H1 (cell line): ENCODE measurements around the gene DENND2A. TPM values are rescaled to one million over a fixed set of nuclear protein-coding genes. Genes with fewer than 3 reads are reported as not detected.

Source experiments
- CTCF ChIA-PET: fragments of 300-600 bp; sonication (Branson Sonifier 250); formaldehyde crosslinking; loops from one replicate; lab custom pipeline; 2021; ENCODE audit not compliant: partially characterized antibody; lab: Charles Lee
- POLR2A ChIA-PET: fragments of 300-600 bp; sonication (Branson Sonifier 250); formaldehyde crosslinking; loops from one replicate; lab custom pipeline; 2021; ENCODE audit warnings: inconsistent platforms; ENCODE audit not compliant: partially characterized antibody; lab: Charles Lee
- DNase-seq, 2 experiments: peaks; one replicate each; pipeline versions ENCODE4 v3.0.0 to v3.0.0-alpha.2; 2010 to 2022; ENCODE audit warnings: low spot score in 2 of 2, low read depth in 1 of 2, mixed read lengths in 1 of 2
- FAIRE-seq: peaks from 2 replicates; lab custom pipeline; 2011; peaks lifted over from hg19 to GRCh38; lab: Jason Lieb, UNC
- H2AFZ ChIP-seq: 2 replicates; pipeline ENCODE4 v1.8.1; 2012; ENCODE audit warnings: low read length, inconsistent platforms
- H2AK5ac ChIP-seq: 2 replicates; pipeline ENCODE4 v1.6.1; 2013; ENCODE audit warnings: low read depth, low read length
- H2BK120ac ChIP-seq: replicated peaks from 2 replicates; pipeline ENCODE3; 2013; ENCODE audit warnings: low read depth, low read length, inconsistent platforms
- H2BK12ac ChIP-seq: 2 replicates; pipeline ENCODE4 v1.6.1; 2013; ENCODE audit warnings: low read depth, low read length
- H2BK15ac ChIP-seq: 2 replicates; pipeline ENCODE4 v1.6.1; 2013; ENCODE audit warnings: low read length
- H2BK20ac ChIP-seq: 2 replicates; pipeline ENCODE4 v1.6.1; 2013; ENCODE audit warnings: low read length
- H2BK5ac ChIP-seq: 2 replicates; pipeline ENCODE4 v1.6.1; 2013; ENCODE audit warnings: low read depth, low read length
- H3K14ac ChIP-seq: 2 replicates; pipeline ENCODE4 v1.6.1; 2013; ENCODE audit warnings: inconsistent platforms; ENCODE audit not compliant: insufficient read length
- H3K18ac ChIP-seq: 2 replicates; pipeline ENCODE4 v1.6.1; 2013; ENCODE audit warnings: low read length; ENCODE audit errors: extremely low read depth
- H3K23ac ChIP-seq: 2 replicates; pipeline ENCODE4 v1.6.1; 2013; ENCODE audit warnings: inconsistent platforms; ENCODE audit not compliant: insufficient read length
- H3K23me2 ChIP-seq: 2 replicates; pipeline ENCODE4 v1.6.1; 2013; ENCODE audit warnings: low read depth, low read length
- H3K27ac ChIP-seq: 2 replicates; pipeline ENCODE4 v1.6.1; 2011; ENCODE audit warnings: low read depth, low read length, inconsistent platforms
- H3K27me3 ChIP-seq, 4 experiments: replicated peaks in 1 of 4; 1 replicate in 1 of 4; 2 replicates in 3 of 4; pipeline versions ENCODE4 v1.6.1 to v1.8.1; 2011 to 2013; ENCODE audit warnings: low read length in 3 of 4, mild to moderate bottlenecking in 3 of 4, inconsistent platforms in 2 of 4, mixed read lengths in 2 of 4, moderate library complexity in 1 of 4; ENCODE audit not compliant: control insufficient read depth in 3 of 4, insufficient read depth in 3 of 4; ENCODE audit errors: extremely low read depth in 1 of 4
- H3K36me3 ChIP-seq, 4 experiments: 2 replicates each; pipeline versions ENCODE4 v1.6.1 to v1.8.1; 2011 to 2013; ENCODE audit warnings: mild to moderate bottlenecking in 4 of 4, low read length in 3 of 4, moderate library complexity in 2 of 4, control low read depth in 1 of 4, inconsistent platforms in 1 of 4; ENCODE audit not compliant: insufficient read depth in 4 of 4, control insufficient read depth in 2 of 4
- H3K4ac ChIP-seq: replicated peaks from 2 replicates; pipeline ENCODE3; 2013; ENCODE audit warnings: low read length, low read depth, mixed read lengths, inconsistent platforms; ENCODE audit not compliant: insufficient read length
- H3K4me1 ChIP-seq, 4 experiments: replicated peaks in 1 of 4; 1 replicate in 1 of 4; 2 replicates in 3 of 4; pipeline versions ENCODE4 v1.6.1 to v1.8.1; 2011 to 2013; ENCODE audit warnings: low read length in 3 of 4, inconsistent platforms in 2 of 4, mixed read lengths in 1 of 4; ENCODE audit not compliant: insufficient read depth in 4 of 4, control insufficient read depth in 3 of 4
- H3K4me2 ChIP-seq, 2 experiments: 2 replicates each; pipeline versions ENCODE4 v1.6.1 to v1.8.1; 2011 to 2013; ENCODE audit warnings: low read depth in 2 of 2, low read length in 2 of 2, control low read depth in 1 of 2, inconsistent platforms in 1 of 2, mild to moderate bottlenecking in 1 of 2; ENCODE audit not compliant: insufficient read depth in 1 of 2
- H3K4me3 ChIP-seq, 4 experiments: fragments of 200-600, 300-600 bp in 1 of 4; sonication (generic), shearing (Covaris generic), sonication (Bioruptor Twin) in 1 of 4; 2 replicates each; pipeline versions ENCODE4 v1.5.1 to v1.8.1; 2011 to 2016; ENCODE audit warnings: low read length in 4 of 4, low read depth in 3 of 4, control low read depth in 2 of 4, inconsistent platforms in 2 of 4, mild to moderate bottlenecking in 2 of 4, mixed read lengths in 1 of 4, moderate library complexity in 1 of 4; ENCODE audit not compliant: insufficient read depth in 2 of 4; ENCODE audit errors: extremely low read depth in 1 of 4
- H3K56ac ChIP-seq: replicated peaks from 2 replicates; pipeline ENCODE3; 2013; ENCODE audit warnings: low read depth, mild to moderate bottlenecking, mixed read lengths, low read length, inconsistent platforms; ENCODE audit not compliant: insufficient read length
- H3K79me1 ChIP-seq: 2 replicates; pipeline ENCODE4 v1.6.1; 2013; ENCODE audit warnings: low read depth, low read length, control low read depth
- H3K79me2 ChIP-seq, 2 experiments: 2 replicates each; pipeline versions ENCODE4 v1.6.1 to v1.8.1; 2012 to 2013; ENCODE audit warnings: low read length in 2 of 2, mild to moderate bottlenecking in 2 of 2, inconsistent platforms in 1 of 2; ENCODE audit not compliant: insufficient read depth in 2 of 2, control insufficient read depth in 1 of 2
- H3K9ac ChIP-seq, 4 experiments: replicated peaks in 1 of 4; 1 replicate in 1 of 4; 2 replicates in 3 of 4; pipeline versions ENCODE4 v1.6.1 to v1.8.1; 2011 to 2013; ENCODE audit warnings: low read depth in 3 of 4, low read length in 3 of 4, control low read depth in 2 of 4, mild to moderate bottlenecking in 2 of 4, moderate library complexity in 2 of 4, inconsistent platforms in 1 of 4; ENCODE audit errors: extremely low read depth in 1 of 4
- H3K9me3 ChIP-seq, 2 experiments: 2 replicates each; pipeline versions ENCODE4 v1.6.1 to v1.8.1; 2012 to 2013; ENCODE audit warnings: mild to moderate bottlenecking in 2 of 2, moderate library complexity in 2 of 2, control low read depth in 1 of 2, inconsistent platforms in 1 of 2, low read depth in 1 of 2, low read length in 1 of 2, mixed read lengths in 1 of 2; ENCODE audit not compliant: insufficient read depth in 2 of 2
- H4K20me1 ChIP-seq, 2 experiments: replicated peaks in 1 of 2; 2 replicates each; pipeline versions ENCODE3 to v1.8.1; 2011 to 2013; ENCODE audit warnings: inconsistent platforms in 2 of 2, low read length in 2 of 2, mild to moderate bottlenecking in 1 of 2; ENCODE audit not compliant: insufficient read depth in 2 of 2, control insufficient read depth in 1 of 2
- H4K5ac ChIP-seq: 2 replicates; pipeline ENCODE4 v1.6.1; 2013; ENCODE audit warnings: low read length, low read depth, mixed read lengths, inconsistent platforms; ENCODE audit not compliant: insufficient read length
- H4K8ac ChIP-seq: 2 replicates; pipeline ENCODE4 v1.8.0; 2013; ENCODE audit warnings: mild to moderate bottlenecking, moderate library complexity, low read length, inconsistent platforms; ENCODE audit not compliant: insufficient read depth; ENCODE audit errors: extremely low read depth
- H4K91ac ChIP-seq: replicated peaks from 2 replicates; pipeline ENCODE3; 2013; ENCODE audit warnings: low read length, mixed read lengths, inconsistent platforms; ENCODE audit not compliant: insufficient read length
- BACH1 ChIP-seq: IDR thresholded peaks from 2 replicates; pipeline ENCODE4 v1.6.1; 2012; ENCODE audit warnings: low read length, improper control_type of control experiment
- MAFK ChIP-seq: IDR thresholded peaks from 2 replicates; pipeline ENCODE4 v1.6.1; 2012; ENCODE audit warnings: low read depth, mild to moderate bottlenecking, improper control_type of control experiment, low read length
- NANOG ChIP-seq: IDR thresholded peaks from 2 replicates; pipeline ENCODE4 v1.6.1; 2011; ENCODE audit warnings: low read length, low read depth, mild to moderate bottlenecking, inconsistent platforms; ENCODE audit not compliant: insufficient read depth, poor library complexity, severe bottlenecking
- PHF8 ChIP-seq: fragments of 200-600 bp; sonication (generic); conservative IDR thresholded peaks from 2 replicates; pipeline ENCODE4 v1.7.1; 2012; ENCODE audit warnings: low read depth, mild to moderate bottlenecking, inconsistent platforms, low read length, moderate library complexity
- POLR2A ChIP-seq, 2 experiments: IDR thresholded peaks; 1 replicate in 1 of 2; 2 replicates in 1 of 2; pipeline ENCODE4 v1.6.1; 2011; ENCODE audit warnings: low read depth in 2 of 2, low read length in 2 of 2, mild to moderate bottlenecking in 2 of 2; ENCODE audit errors: control extremely low read depth in 1 of 2
- SIN3A ChIP-seq, 2 experiments: IDR thresholded peaks in 1 of 2; conservative IDR thresholded peaks in 1 of 2; 2 replicates each; pipeline ENCODE4 v1.6.1; 2011 to 2012; ENCODE audit warnings: low read length in 2 of 2, improper control_type of control experiment in 1 of 2, low read depth in 1 of 2, mild to moderate bottlenecking in 1 of 2
- WGBS, 2 experiments: shearing (Covaris generic) in 1 of 2; methylation state at CpG; one replicate each; pipeline versions ENCODE4 v1.1.6 to v1.1.7; 2013 to 2015; ENCODE audit warnings: low lambda C conversion rate in 2 of 2, mixed read lengths in 2 of 2, inconsistent platforms in 1 of 2, low coverage in 1 of 2, missing lambda C conversion rate in 1 of 2; ENCODE audit not compliant: insufficient replicate concordance in 2 of 2, insufficient coverage in 1 of 2, insufficient read length in 1 of 2; ENCODE audit errors: extremely low coverage in 1 of 2, missing lambda C conversion rate in 1 of 2; 5-methylcytosine and 5-hydroxymethylcytosine counted together
- polyA plus RNA-seq, 7 experiments: library from polyadenylated mRNA; depleted of rRNA in 3 of 7; stranded (reverse) in 5 of 7; unstranded in 2 of 7; fragments of >200 nt in 5 of 7; fragments of 200-250 nt in 2 of 7; gene quantifications; 1 replicate in 5 of 7; 2 replicates in 1 of 7; 4 replicates in 1 of 7; pipeline versions ENCODE4 v1.2.1 to v1.2.3, GENCODE V29; 2011 to 2013; ENCODE audit warnings: missing spikeins in 2 of 7, mixed read lengths in 2 of 7
- total RNA-seq: library from RNA; stranded (reverse); fragmentation: NEBNext Ultra II Directional; extraction: Animal tissue kit (Norgen Biotek cat#: 25700); gene quantifications from 2 replicates; pipeline ENCODE4 v1.2.1, GENCODE V29; 2021

Gene DENND2A
- total and polyA plus RNA-seq, 2 of the 8 experiments (the other 6 are each of a cell fraction or from before 2014, with no cell fraction given), result 5.0 to 13.0 TPM

DNA sequence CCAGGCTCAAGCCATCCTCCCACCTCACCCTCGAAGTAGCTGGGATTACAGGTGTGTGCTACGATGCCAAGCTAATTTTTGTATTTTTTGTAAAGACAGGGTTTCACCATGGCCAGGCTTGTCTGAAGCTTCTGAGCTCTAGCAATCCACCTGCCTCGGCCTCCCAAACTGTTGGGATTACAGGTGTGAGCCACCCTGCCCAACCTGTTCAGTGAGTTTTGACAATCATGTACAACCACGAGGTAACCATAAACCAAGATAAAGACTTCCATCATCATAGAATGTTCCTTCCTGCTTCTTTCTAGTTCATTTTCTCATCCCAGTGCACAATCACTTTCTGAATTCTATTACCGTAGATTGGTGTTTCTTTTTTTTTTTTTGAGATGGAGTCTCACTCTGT, 130.8 kb downstream of the DENND2A start:
- H4K20me1 ChIP-seq, result no peaks in the 10 kb centered on the region
- no peaks in the 10 kb centered on the region for H3K79me1 ChIP-seq
- no peaks in the 10 kb centered on the region for H3K27me3 ChIP-seq
- WGBS, 2 experiments, result 70% methylated on average over 5 of the region's 5 CpGs; no CpG with 5 or more reads in 1 of the 2 experiments
- no peak overlapping the region for H3K4me2 ChIP-seq
- no peak overlapping the region for H3K23ac ChIP-seq
- H2BK15ac ChIP-seq, result no peak overlapping the region
- H2AFZ ChIP-seq, result no peak overlapping the region
- POLR2A ChIA-PET, result interaction anchor here (0.7 to 1.0 kb wide), 2 partner anchors 131 to 148 kb away, joined by 3 read pairs; partner anchors contain the start of gene DENND2A
- no peaks in the 10 kb centered on the region for H3K79me2 ChIP-seq
- no peak overlapping the region for H4K5ac ChIP-seq
- no peak overlapping the region for H3K4me3 ChIP-seq
- H3K14ac ChIP-seq, result no peak overlapping the region
- FAIRE-seq (no peak), DNase-seq (no peak)
- H3K9ac ChIP-seq, result no peak overlapping the region
- H3K9me3 ChIP-seq, result no peaks in the 10 kb centered on the region
- no peaks in the 10 kb centered on the region for H3K36me3 ChIP-seq
- no peak overlapping the region for H2BK120ac ChIP-seq
- H3K4me1 ChIP-seq, result peaks cover 5 to 13% (median 5%) of the 10 kb centered on the region in 4 experiments; a peak in 5 of 7 replicates
- H4K8ac ChIP-seq, result no peak overlapping the region
- H2BK20ac ChIP-seq, result no peak overlapping the region
- H3K27ac ChIP-seq, result no peak overlapping the region
- H2AK5ac ChIP-seq, result no peak overlapping the region
- H2BK5ac ChIP-seq, result no peak overlapping the region
- H3K56ac ChIP-seq, result no peak overlapping the region
- CTCF ChIA-PET, result interaction anchor here (0.6 to 18.4 kb wide), 6 partner anchors 7 to 1876 kb away, joined by 3 to 322 read pairs (median 4); partner anchors contain the start of gene DENND2A
- no peak overlapping the region for H3K4ac ChIP-seq
- H2BK12ac ChIP-seq, result no peak overlapping the region
- H3K23me2 ChIP-seq, result no peaks in the 10 kb centered on the region
- no peak overlapping the region for H4K91ac ChIP-seq
- H3K18ac ChIP-seq, result no peak overlapping the region
- TF ChIP-seq NANOG (no peak), MAFK (no peak), BACH1 (no peak), POLR2A (IDR thresholded peaks at IDR 0.05; ENCODE audit: control extremely low read depth in 1 of 2, low read depth in 2 of 2, low read length in 2 of 2) (no peak), PHF8 (no peak), SIN3A (conservative IDR thresholded peaks at IDR 0.05 in 1 of 2, IDR thresholded peaks at IDR 0.05 in 1 of 2; ENCODE audit: low read depth in 1 of 2, low read length in 2 of 2) (no peak)
